NCI-H460 (cell line): ENCODE measurements around the gene ACE. TPM values are rescaled to one million over a fixed set of nuclear protein-coding genes. Genes with fewer than 3 reads are reported as not detected.
A peak's percentile ranks its signal among the peaks of the same experiment; 100 is the strongest.
"Not testable (repeated sequence)": the region's sequence is repeated elsewhere in the genome, so short reads cannot be mapped to it uniquely, and the experiment has no call there.

Source experiments
- DNase-seq: peaks from one replicate; pipeline ENCODE4 v3.0.0-alpha.2; 2016; ENCODE audit warnings: low read depth; ENCODE audit errors: extremely low read depth
- total RNA-seq: library from RNA; depleted of rRNA; stranded (reverse); fragments of >200 nt; shearing (Covaris generic); gene quantifications from 2 replicates; pipeline ENCODE4 v1.2.3, GENCODE V29; 2014

ACE gene
- total RNA-seq, 1 experiment from 2014 or later: 0.22 TPM

GRCh38 chr17:63468099-63468498 is 8.8 kb upstream of the ACE start:
- DNase-seq: not testable (repeated sequence)

GRCh38 chr17:63474174-63474573 is 2.7 kb upstream of the ACE start:
- DNase-seq: no peak

GRCh38 chr17:63474586-63475460 is 2.0 kb upstream of the ACE start:
- no peak for DNase-seq

- no peak for DNase-seq
Measured at GRCh38 chr17:63475491-63476412, 1.1 kb upstream of the ACE start.

GRCh38 chr17:63476459-63476853 is 405 bp upstream of the ACE start:
- DNase-seq: no peak

GRCh38 chr17:63477480-63478440 is 899 bp downstream of the ACE start:
- no peak for DNase-seq

- DNase-seq: peak; percentile 73
Measured at GRCh38 chr17:63478814-63479494, 2.1 kb downstream of the ACE start.

- DNase-seq: no peak
Measured at GRCh38 chr17:63479495-63480184, 2.8 kb downstream of the ACE start.

- DNase-seq: no peak
Measured at GRCh38 chr17:63480192-63480784, 3.4 kb downstream of the ACE start.

GRCh38 chr17:63480826-63481487 is 4.1 kb downstream of the ACE start:
- no peak for DNase-seq

GRCh38 chr17:63481488-63481870 is 4.6 kb downstream of the ACE start:
- DNase-seq: no peak

- no peak for DNase-seq
Measured at GRCh38 chr17:63482509-63482908, 5.6 kb downstream of the ACE start.

- DNase-seq: no peak
Measured at GRCh38 chr17:63483038-63483437, 6.2 kb downstream of the ACE start.

GRCh38 chr17:63483655-63484575 is 7.1 kb downstream of the ACE start:
- DNase-seq: no peak

- no peak for DNase-seq
Measured at GRCh38 chr17:63486317-63487013, 9.6 kb downstream of the ACE start.

GRCh38 chr17:63487014-63487339 is 10.1 kb downstream of the ACE start:
- DNase-seq: no peak

- no peak for DNase-seq
Measured at GRCh38 chr17:63488851-63489250, 12.0 kb downstream of the ACE start.
